H54 (cell line): ENCODE data around the gene PLEKHG1.

ENCODE experiments used
- DNase-seq: peaks from one replicate; pipeline ENCODE4 v3.0.0; 2011; ENCODE audit warnings: low spot score, mixed read lengths; ENCODE audit not compliant: insufficient read length
- FAIRE-seq: peaks from 3 replicates; lab custom pipeline; 2011; peaks lifted over from hg19 to GRCh38; lab: Jason Lieb, UNC
- POLR2A ChIP-seq: IDR thresholded peaks from 2 replicates; pipeline ENCODE4 v1.6.1; 2011; ENCODE audit warnings: low read depth, mild to moderate bottlenecking, low read length

PLEKHG1 gene

GRCh38 chr6:150600301-150601017, 774 bp downstream of the PLEKHG1 start:
- DNase-seq: peak; percentile 46
- no peak for FAIRE-seq
- no peak for TF ChIP-seq POLR2A

GRCh38 chr6:150601439-150601838, 1.8 kb downstream of the PLEKHG1 start:
- FAIRE-seq: no peak
- no peak for TF ChIP-seq POLR2A
- DNase-seq: no peak

- no peak for TF ChIP-seq POLR2A
- FAIRE-seq: no peak
- no peak for DNase-seq
Measured at GRCh38 chr6:150603176-150603575, 3.5 kb downstream of the PLEKHG1 start.

- no peak for TF ChIP-seq POLR2A
- FAIRE-seq (no peak), DNase-seq (no peak)
Measured at GRCh38 chr6:150604467-150604866, 4.8 kb downstream of the PLEKHG1 start.

GRCh38 chr6:150605333-150605732, 5.6 kb downstream of the PLEKHG1 start:
- DNase-seq: no peak
- TF ChIP-seq POLR2A: no peak
- no peak for FAIRE-seq

- DNase-seq (no peak), FAIRE-seq (no peak)
- no peak for TF ChIP-seq POLR2A
Measured at GRCh38 chr6:150606168-150606591, 6.5 kb downstream of the PLEKHG1 start.

GRCh38 chr6:150606647-150607328, 7.1 kb downstream of the PLEKHG1 start:
- no peak for FAIRE-seq
- TF ChIP-seq POLR2A: no peak
- DNase-seq: no peak

GRCh38 chr6:150607329-150607650, 7.6 kb downstream of the PLEKHG1 start:
- FAIRE-seq: no peak
- no peak for TF ChIP-seq POLR2A
- DNase-seq: no peak

- TF ChIP-seq POLR2A: no peak
- FAIRE-seq (no peak), DNase-seq (no peak)
Measured at GRCh38 chr6:150610584-150610983, 10.9 kb downstream of the PLEKHG1 start.

GRCh38 chr6:150613269-150613668, 13.6 kb downstream of the PLEKHG1 start:
- DNase-seq: no peak
- no peak for FAIRE-seq
- no peak for TF ChIP-seq POLR2A

- no peak for DNase-seq
- no peak for FAIRE-seq
- no peak for TF ChIP-seq POLR2A
Measured at GRCh38 chr6:150615967-150616366, 16.3 kb downstream of the PLEKHG1 start.

GRCh38 chr6:150616586-150616985, 16.9 kb downstream of the PLEKHG1 start:
- no peak for DNase-seq
- no peak for TF ChIP-seq POLR2A
- no peak for FAIRE-seq

GRCh38 chr6:150617062-150617461, 17.4 kb downstream of the PLEKHG1 start:
- TF ChIP-seq POLR2A: no peak
- DNase-seq (no peak), FAIRE-seq (no peak)

GRCh38 chr6:150617496-150618460, 18.1 kb downstream of the PLEKHG1 start:
- no peak for DNase-seq
- FAIRE-seq: no peak

GRCh38 chr6:150619275-150619674, 19.6 kb downstream of the PLEKHG1 start:
- no peak for TF ChIP-seq POLR2A
- FAIRE-seq (no peak), DNase-seq (no peak)

More at GRCh38 chr6:150617496-150618460, 18.1 kb downstream of the PLEKHG1 start:
- TF ChIP-seq POLR2A: no peak
